Activated T-helper 2 cell treated with anti-CD3 and anti-CD28 coated beads, Interferon-gamma antibody, Interleukin-2, Interleukin-4, amounts not matched to agents 10 μg/mL and 5 μg/mL and 100 μg/mL, durations not matched to agents 14 hours and 24 hours and 36 hours (primary cell): Measurements from ENCODE around the gene LGALS8. TPM values are rescaled to one million over a fixed set of nuclear protein-coding genes. Genes with fewer than 3 reads are reported as not detected.

Source experiments
- DNase-seq: peaks from one replicate; pipeline ENCODE4 v3.0.0; 2021; ENCODE audit warnings: low spot score
- H3K27ac Mint-ChIP-seq: one replicate; pipeline ENCODE4 v1.8.0; 2021; ENCODE audit warnings: mixed read lengths
- H3K27me3 Mint-ChIP-seq: one replicate; pipeline ENCODE4 v1.8.0; 2021; ENCODE audit warnings: low read depth, mixed read lengths
- H3K36me3 Mint-ChIP-seq: one replicate; pipeline ENCODE4 v1.8.0; 2021; ENCODE audit warnings: low read depth, mixed read lengths
- H3K4me1 Mint-ChIP-seq: one replicate; pipeline ENCODE4 v1.8.0; 2021; ENCODE audit warnings: low read depth, mixed read lengths
- H3K4me3 Mint-ChIP-seq: one replicate; pipeline ENCODE4 v1.8.0; 2021; ENCODE audit warnings: low read depth, mild to moderate bottlenecking, moderate library complexity, mixed read lengths
- H3K9me3 Mint-ChIP-seq: one replicate; pipeline ENCODE4 v1.8.0; 2021; ENCODE audit warnings: mixed read lengths
- intact Hi-C: fragments of 100-400 bp; cut with micrococcal nuclease; formaldehyde crosslinking; loops from one replicate; pipeline ENCODE4 v1.15.1; 2023
- total RNA-seq: library from RNA; stranded (reverse); gene quantifications from 2 replicates; pipeline ENCODE4 v1.2.3, GENCODE V29; 2022

The LGALS8 gene
- total RNA-seq, 1 donor from 2014 or later = 74.8 TPM

DNA sequence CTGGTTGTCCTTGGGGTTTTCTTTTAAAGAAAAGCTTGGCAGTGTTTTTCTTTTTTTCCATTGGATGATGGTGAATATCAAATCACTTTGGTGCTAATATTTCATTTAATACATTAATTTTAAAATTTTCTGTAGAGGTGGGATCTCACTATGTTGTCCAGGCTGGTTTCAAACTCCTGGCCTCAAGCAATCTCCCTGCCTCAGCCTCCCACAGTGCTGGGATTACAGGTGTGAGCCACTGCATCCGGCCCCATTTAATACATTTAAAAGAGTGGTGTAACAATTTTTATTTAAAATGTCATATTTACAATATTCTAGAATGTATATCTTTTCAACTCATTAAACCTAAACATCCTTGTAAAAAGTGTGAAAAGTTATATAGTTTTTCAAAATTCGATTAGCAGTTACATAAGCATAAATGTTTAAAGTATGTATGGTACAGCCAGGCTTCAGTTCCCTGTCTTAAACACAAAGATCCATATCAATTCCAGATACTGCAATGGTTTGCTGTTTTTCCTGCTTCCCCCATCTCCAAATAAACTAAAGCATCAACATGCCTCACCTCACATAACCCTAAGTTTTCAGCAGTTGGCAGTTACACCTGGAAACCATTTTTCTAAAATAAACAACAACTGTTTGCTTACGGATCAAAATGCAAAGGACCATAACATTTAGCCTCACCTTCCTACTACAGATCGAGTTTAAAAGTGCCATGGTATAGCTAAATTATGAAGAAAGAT is 8.9 kb upstream of the LGALS8 start:
- no peaks in the 10 kb centered on the region for H3K36me3 Mint-ChIP-seq
- intact Hi-C loops = no loop called here
- H3K4me3 Mint-ChIP-seq = no peak overlapping the region
- no peak for DNase-seq
- no peak overlapping the region for H3K27ac Mint-ChIP-seq
- H3K9me3 Mint-ChIP-seq = no peaks in the 10 kb centered on the region
- peaks cover 25% of the 10 kb centered on the region for H3K4me1 Mint-ChIP-seq
- H3K27me3 Mint-ChIP-seq = peaks cover 33% of the 10 kb centered on the region

DNA sequence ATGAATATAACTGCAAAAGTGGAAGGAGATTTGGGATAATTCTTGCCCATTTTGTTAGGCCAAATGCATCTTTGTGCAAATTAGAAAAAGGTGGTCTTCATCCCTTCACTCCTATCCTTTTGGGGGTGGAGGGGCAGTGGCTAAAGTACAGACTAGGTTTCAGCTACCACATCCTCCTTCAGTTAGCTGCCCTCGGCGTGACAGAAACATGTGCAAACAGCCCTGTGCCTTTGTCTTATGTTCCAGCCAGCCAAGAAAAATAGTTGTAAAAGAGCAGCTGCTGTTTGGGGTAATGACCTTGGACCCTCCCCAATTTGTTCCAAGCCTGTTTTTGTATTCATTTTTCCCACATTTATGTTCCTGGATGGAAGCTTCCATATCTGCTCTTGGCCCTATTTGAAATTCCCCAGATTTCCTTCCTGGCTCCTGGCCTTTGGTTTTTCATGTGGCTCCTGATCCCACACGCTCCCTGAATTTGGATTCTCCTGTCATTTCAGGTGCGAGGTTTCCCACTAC is 8.3 kb upstream of the LGALS8 start:
- H3K4me1 Mint-ChIP-seq = peaks cover 25% of the 10 kb centered on the region

DNA sequence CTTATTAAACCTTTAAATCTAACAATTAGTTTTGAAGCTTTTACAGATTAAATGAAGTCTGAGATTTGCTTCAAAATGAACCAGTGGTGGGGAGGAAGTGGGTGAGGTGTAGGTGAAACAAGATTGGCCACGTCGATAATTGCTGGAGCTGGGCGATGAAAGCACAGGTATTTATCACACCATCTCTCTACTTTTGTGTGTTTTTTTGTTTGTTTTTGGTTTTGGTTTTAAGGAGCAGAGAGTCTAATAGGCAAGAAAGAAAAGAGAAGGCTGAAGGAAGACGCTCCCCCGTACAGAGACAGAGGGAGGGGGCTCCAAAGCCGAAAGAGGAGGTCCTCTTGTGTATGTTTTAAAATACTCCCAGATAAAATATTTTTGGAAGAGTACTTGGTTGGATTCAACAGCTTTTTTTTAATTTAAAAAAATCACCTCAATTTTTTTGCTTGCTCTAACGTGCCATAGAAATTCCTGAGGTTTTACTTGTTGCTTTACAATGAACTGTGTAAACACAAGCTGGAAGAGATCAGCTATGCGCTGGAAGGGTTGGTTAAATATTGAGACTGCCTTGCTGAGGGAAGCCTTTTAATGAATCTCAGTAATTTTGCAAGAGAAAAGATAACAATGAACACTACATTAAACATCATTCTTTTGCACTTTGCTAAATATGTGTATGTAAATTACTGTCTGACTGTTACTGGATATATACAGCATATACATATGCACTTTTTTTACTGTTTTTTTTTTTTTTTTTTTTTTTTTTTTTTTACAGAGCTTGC is 6.7 kb upstream of the LGALS8 start:
- peak overlapping the region; percentile 58 for H3K4me3 Mint-ChIP-seq
- DNase-seq = peak; percentile 62
- H3K27ac Mint-ChIP-seq = peak overlapping the region; percentile 21
- H3K27me3 Mint-ChIP-seq = peaks cover 34% of the 10 kb centered on the region
- intact Hi-C loops = no loop called here
- H3K36me3 Mint-ChIP-seq = no peaks in the 10 kb centered on the region
- peaks cover 25% of the 10 kb centered on the region for H3K4me1 Mint-ChIP-seq
- H3K9me3 Mint-ChIP-seq = no peaks in the 10 kb centered on the region

More for the DNA sequence above, 8.3 kb upstream of the LGALS8 start:
- intact Hi-C loops = no loop called here
- DNase-seq = no peak
- H3K36me3 Mint-ChIP-seq = no peaks in the 10 kb centered on the region
- peaks cover 30% of the 10 kb centered on the region for H3K27me3 Mint-ChIP-seq
- H3K9me3 Mint-ChIP-seq = no peaks in the 10 kb centered on the region
- H3K27ac Mint-ChIP-seq = no peak overlapping the region
- no peak overlapping the region for H3K4me3 Mint-ChIP-seq

DNA sequence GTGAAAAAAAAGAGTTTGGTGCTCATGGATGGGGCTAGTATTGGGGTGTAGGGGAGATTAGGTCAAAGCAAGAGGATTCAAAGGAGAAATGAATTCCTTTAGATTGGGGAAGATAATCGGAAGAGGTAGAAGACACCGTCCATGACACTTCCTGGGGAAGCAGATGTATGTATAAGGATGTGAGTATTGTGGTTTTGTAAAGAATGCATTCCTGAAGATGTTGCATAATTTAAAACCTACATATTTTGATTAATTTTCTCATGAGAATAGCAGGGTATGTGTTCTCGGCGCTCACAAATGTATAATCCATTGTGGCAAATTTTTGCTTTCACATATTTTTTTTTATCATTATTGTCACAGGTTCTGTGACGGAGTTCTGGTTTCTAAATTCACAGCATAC is 5.5 kb upstream of the LGALS8 start:
- no peaks in the 10 kb centered on the region for H3K36me3 Mint-ChIP-seq
- DNase-seq = no peak
- no peak overlapping the region for H3K27ac Mint-ChIP-seq
- H3K27me3 Mint-ChIP-seq = peaks cover 34% of the 10 kb centered on the region
- intact Hi-C loops = no loop called here
- peaks cover 30% of the 10 kb centered on the region for H3K4me1 Mint-ChIP-seq
- H3K9me3 Mint-ChIP-seq = no peaks in the 10 kb centered on the region
- no peak overlapping the region for H3K4me3 Mint-ChIP-seq

DNA sequence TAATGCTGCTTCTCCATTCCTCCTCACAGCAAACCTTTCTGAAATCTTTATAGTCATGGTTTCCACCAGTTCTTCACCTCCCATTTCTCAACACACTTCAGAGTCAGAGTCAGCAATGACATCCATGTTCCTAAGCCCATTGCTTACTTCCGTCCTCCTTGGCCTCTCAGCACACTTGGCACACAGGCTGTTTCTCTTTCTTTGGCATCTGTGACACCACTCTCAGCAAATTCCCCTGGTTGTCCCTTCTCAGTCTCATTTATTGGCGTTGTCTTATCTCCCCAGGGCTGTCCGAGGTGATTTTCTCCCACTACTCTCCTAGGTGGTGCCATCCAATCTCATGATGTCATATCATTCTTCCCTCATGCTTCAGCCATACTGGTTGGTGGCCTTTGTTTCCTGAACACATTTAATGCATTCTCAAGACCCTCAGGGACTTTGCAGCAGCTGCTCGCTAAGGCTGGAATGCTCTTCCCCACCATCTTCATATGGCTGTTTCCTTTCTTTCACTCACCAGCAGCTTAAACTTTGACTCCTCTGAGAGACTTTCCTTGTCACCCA is 3.3 kb upstream of the LGALS8 start:
- Mint-ChIP-seq H3K9me3 (no peaks in the 10 kb centered on the region), H3K36me3 (peaks cover 8% of the 10 kb centered on the region), H3K27me3 (peaks cover 31% of the 10 kb centered on the region), H3K27ac (no peak overlapping the region), H3K4me3 (no peak overlapping the region), H3K4me1 (peaks cover 36% of the 10 kb centered on the region)
- intact Hi-C loops = loop anchor here (5.0 to 10.0 kb wide), 2 partner anchors 238 to 416 kb away; partner anchors contain the start of gene ERO1B
- no peak for DNase-seq

DNA sequence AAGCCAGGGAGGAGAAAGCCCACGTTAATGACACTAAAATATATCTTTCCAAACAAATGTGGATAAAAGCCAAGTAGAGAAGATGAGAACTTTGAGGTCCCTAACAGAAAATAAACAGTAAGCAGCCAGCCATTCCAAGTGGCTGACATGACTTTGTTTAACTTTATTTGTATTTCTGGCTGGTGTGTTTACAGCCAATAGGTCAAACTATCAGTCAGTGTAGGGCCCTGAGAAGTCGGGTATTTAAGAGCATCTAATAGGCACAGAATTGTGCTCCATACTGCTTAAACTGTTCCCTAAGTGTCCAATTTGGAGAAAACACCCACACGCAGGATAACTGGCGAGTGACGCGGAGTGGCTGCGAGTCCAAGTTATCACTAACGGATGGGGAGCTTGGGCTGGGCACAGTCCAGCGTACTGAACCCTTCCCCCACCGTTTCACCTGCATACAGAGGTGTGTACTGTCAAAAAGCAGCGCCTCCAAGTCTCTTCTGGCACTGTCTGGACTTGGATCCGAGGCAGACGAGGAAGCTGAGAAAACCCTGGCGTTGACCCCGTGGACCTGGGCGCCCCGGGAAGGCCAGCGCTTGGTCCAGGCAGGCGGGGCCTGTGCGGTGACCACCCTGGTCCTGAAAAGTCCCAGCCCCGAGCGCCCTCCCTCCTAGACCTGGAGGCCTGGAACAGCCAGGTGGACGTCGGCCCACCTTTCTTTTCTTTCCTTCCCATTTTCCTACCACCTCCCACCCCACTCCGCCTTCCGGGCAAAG is 662 bp upstream of the LGALS8 start:
- H3K27me3 Mint-ChIP-seq = peaks cover 24% of the 10 kb centered on the region
- H3K4me1 Mint-ChIP-seq = peaks cover 16% of the 10 kb centered on the region
- H3K4me3 Mint-ChIP-seq = peak overlapping the region; percentile 98
- peaks cover 25% of the 10 kb centered on the region for H3K36me3 Mint-ChIP-seq
- intact Hi-C loops = loop anchor here (5.0 to 10.0 kb wide), 2 partner anchors 241 to 418 kb away; partner anchors contain the start of gene ERO1B
- no peak for DNase-seq
- H3K27ac Mint-ChIP-seq = peak overlapping the region; percentile 99
- no peaks in the 10 kb centered on the region for H3K9me3 Mint-ChIP-seq

DNA sequence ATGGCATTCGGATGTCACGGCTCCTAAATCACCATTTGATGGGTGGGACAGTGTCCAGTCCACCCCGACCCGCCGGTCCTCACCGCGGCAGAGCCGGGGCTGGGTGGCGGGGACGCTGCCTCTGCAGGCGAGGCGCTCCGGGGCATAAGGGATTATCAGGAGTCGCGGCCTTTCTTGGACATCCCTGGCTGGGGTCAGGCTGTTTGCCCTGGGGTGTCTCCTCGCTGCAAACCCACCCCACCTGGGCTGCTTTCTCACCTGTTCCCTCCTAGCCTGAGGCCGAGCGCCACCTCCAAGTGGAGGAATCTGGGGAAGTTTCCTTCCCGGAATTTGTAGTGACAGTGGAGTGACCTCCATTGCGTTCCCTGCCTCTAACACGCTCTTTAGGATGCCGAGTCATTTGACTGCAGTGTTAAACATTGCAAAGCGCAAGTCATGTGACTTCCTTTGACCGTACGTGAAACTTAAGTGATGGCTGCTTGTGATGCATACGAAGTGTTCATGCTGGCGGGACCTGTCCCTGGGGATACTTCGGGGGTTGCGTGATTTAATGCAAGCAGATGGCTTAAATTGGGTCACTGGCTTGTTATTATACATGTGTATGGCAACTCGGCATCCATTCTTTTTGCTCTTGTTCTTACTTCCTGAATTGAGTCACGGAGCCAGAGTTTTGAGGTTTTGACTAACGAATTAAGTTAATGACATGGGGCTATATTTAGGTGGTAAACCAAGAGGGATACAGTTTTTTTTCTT is 536 bp downstream of the LGALS8 start:
- Mint-ChIP-seq H3K4me1 (peaks cover 17% of the 10 kb centered on the region), H3K27ac (peak overlapping the region; percentile 99), H3K9me3 (no peaks in the 10 kb centered on the region), H3K4me3 (peak overlapping the region; percentile 98), H3K36me3 (peaks cover 30% of the 10 kb centered on the region), H3K27me3 (peaks cover 17% of the 10 kb centered on the region)
- peak; percentile 58 for DNase-seq
- intact Hi-C loops = loop anchor here (1.0 to 10.0 kb wide), 4 partner anchors 10 to 420 kb away; partner anchors contain the start of genes ERO1B and HEATR1

DNA sequence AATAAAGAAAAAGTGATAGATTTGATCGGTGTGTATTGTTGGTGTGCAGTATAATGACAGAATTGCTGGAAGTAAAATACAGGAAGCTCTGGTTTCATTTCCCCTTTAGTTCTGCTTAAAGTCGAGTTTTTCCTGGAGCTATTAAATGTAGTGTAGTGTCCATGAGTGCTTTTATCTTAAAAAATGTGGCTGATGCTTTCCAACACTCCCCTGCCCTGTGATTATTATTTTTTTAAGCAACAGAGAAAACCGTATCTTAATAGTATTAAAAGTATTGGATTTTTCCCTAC is 1.1 kb downstream of the LGALS8 start:
- peaks cover 17% of the 10 kb centered on the region for H3K4me1 Mint-ChIP-seq
- intact Hi-C loops = loop anchor here (1.0 to 10.0 kb wide), 4 partner anchors 9 to 420 kb away; partner anchors contain the start of genes ERO1B and HEATR1
- DNase-seq = no peak
- H3K4me3 Mint-ChIP-seq = peak overlapping the region; percentile 98
- H3K27me3 Mint-ChIP-seq = peaks cover 13% of the 10 kb centered on the region
- H3K27ac Mint-ChIP-seq = peak overlapping the region; percentile 99
- H3K36me3 Mint-ChIP-seq = peaks cover 30% of the 10 kb centered on the region
- H3K9me3 Mint-ChIP-seq = no peaks in the 10 kb centered on the region

DNA sequence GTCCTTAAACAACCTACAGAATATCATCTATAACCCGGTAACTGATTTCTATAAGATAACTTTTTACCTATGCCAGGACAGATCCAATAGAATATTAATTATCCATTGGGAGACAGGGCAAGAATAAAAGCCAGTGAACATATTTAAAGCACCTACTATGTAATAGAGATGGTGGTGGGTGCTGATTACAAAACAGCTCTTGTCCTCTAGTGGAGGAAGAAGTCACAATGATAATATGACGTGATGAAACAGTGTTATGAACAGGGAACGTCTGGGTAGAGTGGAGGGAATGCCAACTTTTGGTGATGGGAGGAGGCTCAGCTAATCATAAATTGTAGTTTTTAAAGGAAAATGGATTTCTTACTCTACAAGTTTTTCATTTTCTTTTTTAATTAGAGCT is 2.3 kb downstream of the LGALS8 start:
- Mint-ChIP-seq H3K36me3 (peaks cover 39% of the 10 kb centered on the region), H3K4me3 (no peak overlapping the region), H3K9me3 (no peaks in the 10 kb centered on the region), H3K27me3 (peaks cover 7% of the 10 kb centered on the region), H3K4me1 (peaks cover 26% of the 10 kb centered on the region), H3K27ac (no peak overlapping the region)
- DNase-seq = no peak
- intact Hi-C loops = loop anchor here (10.0 kb wide), 1 partner anchor 421 kb away; no protein-coding TSS in a partner anchor

DNA sequence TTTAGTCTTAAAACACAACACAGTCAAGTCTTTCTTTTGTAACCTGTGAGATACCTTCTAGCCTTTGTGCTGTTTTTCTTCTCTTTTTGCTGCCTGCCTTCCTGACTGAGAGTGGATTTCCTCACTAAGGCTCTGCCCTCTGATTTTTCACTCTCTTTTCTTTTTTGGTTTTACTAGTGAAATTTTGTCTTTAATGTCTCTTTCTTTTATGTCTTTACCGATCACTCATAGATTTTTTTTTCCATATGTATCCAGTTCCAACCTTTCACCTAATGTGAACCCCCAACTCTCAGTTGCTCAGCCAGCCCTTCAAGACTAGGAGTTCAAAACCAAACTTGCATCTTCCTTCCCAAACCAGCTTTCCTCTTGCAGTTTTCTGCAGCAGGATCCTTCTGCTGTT is 6.5 kb downstream of the LGALS8 start:
- intact Hi-C loops = no loop called here
- H3K9me3 Mint-ChIP-seq = no peaks in the 10 kb centered on the region
- H3K4me3 Mint-ChIP-seq = no peak overlapping the region
- no peak overlapping the region for H3K27ac Mint-ChIP-seq
- no peaks in the 10 kb centered on the region for H3K27me3 Mint-ChIP-seq
- DNase-seq = no peak
- peaks cover 30% of the 10 kb centered on the region for H3K4me1 Mint-ChIP-seq
- peaks cover 51% of the 10 kb centered on the region for H3K36me3 Mint-ChIP-seq

DNA sequence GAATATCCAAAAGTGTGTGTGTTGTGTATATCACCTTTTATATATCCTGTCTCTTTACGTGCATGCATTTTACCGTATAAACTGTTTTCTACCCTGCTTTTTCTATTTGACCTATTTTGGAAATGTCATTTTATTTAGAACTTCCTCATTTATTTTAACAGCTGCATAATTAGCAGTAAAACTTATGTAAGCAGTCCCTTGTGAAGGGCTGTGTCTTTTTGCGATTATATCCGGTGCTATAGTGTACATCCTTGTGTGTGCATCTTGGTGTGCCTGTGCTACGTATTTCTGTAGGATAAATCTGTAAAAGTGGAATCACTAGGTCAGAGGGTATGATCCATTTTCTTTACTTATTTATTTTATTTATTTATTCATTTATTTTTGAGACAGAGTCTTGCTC is 7.2 kb downstream of the LGALS8 start:
- peaks cover 53% of the 10 kb centered on the region for H3K36me3 Mint-ChIP-seq
- intact Hi-C loops = no loop called here
- no peaks in the 10 kb centered on the region for H3K27me3 Mint-ChIP-seq
- H3K4me3 Mint-ChIP-seq = no peak overlapping the region
- H3K27ac Mint-ChIP-seq = no peak overlapping the region
- no peak for DNase-seq
- no peaks in the 10 kb centered on the region for H3K9me3 Mint-ChIP-seq
- peaks cover 34% of the 10 kb centered on the region for H3K4me1 Mint-ChIP-seq

DNA sequence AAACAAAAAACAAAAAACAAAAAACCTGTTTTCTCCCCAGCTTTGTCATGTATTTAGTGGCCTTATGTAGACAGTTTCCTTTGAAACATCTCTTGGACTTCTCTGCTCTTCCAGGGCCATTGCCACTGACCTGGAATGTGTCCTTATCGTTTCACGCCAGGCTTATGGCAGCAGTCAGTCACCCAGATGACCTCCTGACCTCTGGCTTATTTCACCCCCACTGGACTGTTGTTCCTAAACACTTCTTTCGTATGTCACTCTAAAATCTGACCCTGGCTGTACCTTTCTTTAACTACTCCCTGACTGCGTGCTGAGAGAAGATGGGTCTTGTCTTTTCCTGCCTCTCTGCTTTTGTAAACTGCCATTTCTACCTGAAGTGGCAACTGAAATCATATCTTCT is 9.1 kb downstream of the LGALS8 start:
- H3K36me3 Mint-ChIP-seq = peaks cover 50% of the 10 kb centered on the region
- no peak overlapping the region for H3K4me3 Mint-ChIP-seq
- intact Hi-C loops = no loop called here
- DNase-seq = no peak
- H3K9me3 Mint-ChIP-seq = no peaks in the 10 kb centered on the region
- no peaks in the 10 kb centered on the region for H3K27me3 Mint-ChIP-seq
- peak overlapping the region; percentile 54 for H3K27ac Mint-ChIP-seq
- H3K4me1 Mint-ChIP-seq = peaks cover 34% of the 10 kb centered on the region
